Neural cell (in vitro differentiated cells): Measurements from ENCODE around the gene TCL1A.

Source experiments
- EP300 ChIP-seq: fragments of 450-650 bp; conservative IDR thresholded peaks from 2 replicates; pipeline ENCODE4 v1.6.1; 2014; ENCODE audit warnings: antibody characterized with exemption, mild to moderate bottlenecking, moderate library complexity; ENCODE audit not compliant: poor library complexity, severe bottlenecking
- EZH2 ChIP-seq: fragments of 200-600, 300-800 bp; shearing (Covaris generic), sonication (generic); IDR thresholded peaks from 2 replicates; pipeline ENCODE4 v1.6.1; 2014; ENCODE audit warnings: antibody characterized with exemption, low read length, borderline replicate concordance, mild to moderate bottlenecking; ENCODE audit not compliant: insufficient read depth, poor library complexity, severe bottlenecking
- POLR2AphosphoS5 ChIP-seq: IDR thresholded peaks from 2 replicates; pipeline ENCODE4 v1.6.1; 2012
- SMC3 ChIP-seq: fragments of 450-650 bp; conservative IDR thresholded peaks from 2 replicates; pipeline ENCODE4 v1.6.1; 2014; ENCODE audit warnings: antibody characterized with exemption, mild to moderate bottlenecking, moderate library complexity; ENCODE audit not compliant: poor library complexity
- TF ChIP-seq, protein P1 (sequence below): fragments of 450-650 bp; IDR thresholded peaks from 2 replicates; pipeline ENCODE4 v1.5.1; 2014; ENCODE audit warnings: antibody characterized with exemption, mild to moderate bottlenecking, moderate library complexity; ENCODE audit not compliant: poor library complexity, severe bottlenecking

DNA sequence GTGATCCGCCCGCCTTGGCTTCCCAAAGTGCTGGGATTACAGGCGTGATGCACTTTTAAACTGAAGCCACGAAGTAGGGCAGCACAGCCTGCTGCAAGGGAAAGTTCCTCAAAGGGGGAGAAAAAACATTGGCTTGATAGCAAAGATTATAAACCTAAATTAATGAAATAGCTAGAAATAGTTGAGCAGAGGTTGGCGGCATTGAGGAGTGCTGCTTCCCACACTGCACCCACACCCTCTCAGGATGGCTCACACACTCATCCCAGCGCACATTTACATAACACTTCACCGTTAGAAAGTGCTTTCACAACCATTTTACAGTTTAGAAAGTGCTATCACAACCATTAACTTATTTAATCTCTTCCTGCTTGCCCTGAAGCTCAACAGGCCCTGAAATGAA lies 44.4 kb upstream of the TCL1A start:
- TF ChIP-seq, protein P1, sequence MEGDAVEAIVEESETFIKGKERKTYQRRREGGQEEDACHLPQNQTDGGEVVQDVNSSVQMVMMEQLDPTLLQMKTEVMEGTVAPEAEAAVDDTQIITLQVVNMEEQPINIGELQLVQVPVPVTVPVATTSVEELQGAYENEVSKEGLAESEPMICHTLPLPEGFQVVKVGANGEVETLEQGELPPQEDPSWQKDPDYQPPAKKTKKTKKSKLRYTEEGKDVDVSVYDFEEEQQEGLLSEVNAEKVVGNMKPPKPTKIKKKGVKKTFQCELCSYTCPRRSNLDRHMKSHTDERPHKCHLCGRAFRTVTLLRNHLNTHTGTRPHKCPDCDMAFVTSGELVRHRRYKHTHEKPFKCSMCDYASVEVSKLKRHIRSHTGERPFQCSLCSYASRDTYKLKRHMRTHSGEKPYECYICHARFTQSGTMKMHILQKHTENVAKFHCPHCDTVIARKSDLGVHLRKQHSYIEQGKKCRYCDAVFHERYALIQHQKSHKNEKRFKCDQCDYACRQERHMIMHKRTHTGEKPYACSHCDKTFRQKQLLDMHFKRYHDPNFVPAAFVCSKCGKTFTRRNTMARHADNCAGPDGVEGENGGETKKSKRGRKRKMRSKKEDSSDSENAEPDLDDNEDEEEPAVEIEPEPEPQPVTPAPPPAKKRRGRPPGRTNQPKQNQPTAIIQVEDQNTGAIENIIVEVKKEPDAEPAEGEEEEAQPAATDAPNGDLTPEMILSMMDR = no peak
- TF ChIP-seq EP300 (no peak), POLR2AphosphoS5 (no peak), SMC3 (no peak), EZH2 (no peak)
